Nasal cavity respiratory epithelium epithelial cell of viscerocranial mucosa (primary cell): Measurements from ENCODE around the gene TFB2M. TPM values are rescaled to one million over a fixed set of nuclear protein-coding genes. Genes with fewer than 3 reads are reported as not detected.

Experiments
- total RNA-seq: library from RNA; depleted of rRNA; stranded (reverse); fragments of >200 nt; gene quantifications from 2 replicates; pipeline ENCODE4 v1.2.3, GENCODE V29; 2014

The TFB2M gene
- 23.4 and 26.7 TPM in 2 replicates for total RNA-seq

GRCh38 chr1:246566128-246566812 is at the start of gene TFB2M, which contains the start of gene CNST:
TFB2M (minus strand) TSS chr1:246566261; CDS start chr1:246566138, 123 bp downstream.
CNST (plus strand) TSS chr1:246566456; CDS start chr1:246591563, 25,107 bp downstream.

GRCh38 chr1:246506674-246507481 is 59.2 kb downstream of the TFB2M start, which contains the start of gene SMYD3:
SMYD3 (minus strand) TSS chr1:246507279.

Other genes starting within 250 kb of the TFB2M start
- 7.9 and 18.1 TPM in 2 replicates for gene SMYD3, start 59.0 kb downstream of the TFB2M start, total RNA-seq
- gene CNST, start 195 bp upstream of the TFB2M start, total RNA-seq, result 18.1 and 19.8 TPM in 2 replicates
- 3.4 and 14.2 TPM in 2 replicates for gene SCCPDH, start 158.1 kb upstream of the TFB2M start, total RNA-seq